Neural progenitor cell (in vitro differentiated cells): ENCODE measurements around the gene MYO7B. TPM values are rescaled to one million over a fixed set of nuclear protein-coding genes. Genes with fewer than 3 reads are reported as not detected.

Experiments
- DNase-seq: peaks from one replicate; pipeline ENCODE4 v3.0.0-alpha.2; 2016; ENCODE audit warnings: low spot score
- H2AFZ ChIP-seq: fragments of 200-600 bp; sonication (generic); replicated peaks from 2 replicates; pipeline ENCODE4 v1.6.1; 2016; ENCODE audit warnings: antibody characterized with exemption
- H3F3A ChIP-seq: fragments of 200-600 bp; sonication (generic); 2 replicates; pipeline ENCODE4 v1.6.1; 2016; ENCODE audit warnings: antibody characterized with exemption, low read depth
- H3K27ac ChIP-seq: fragments of 200-600 bp; sonication (generic); 2 replicates; pipeline ENCODE4 v1.5.1; 2016; ENCODE audit warnings: mild to moderate bottlenecking
- H3K27me3 ChIP-seq: fragments of 200-600 bp; sonication (generic); 2 replicates; pipeline ENCODE4 v1.6.1; 2016; ENCODE audit warnings: mild to moderate bottlenecking, moderate library complexity
- H3K36me3 ChIP-seq: fragments of 200-600 bp; sonication (generic); 2 replicates; pipeline ENCODE4 v1.5.1; 2016
- H3K4me1 ChIP-seq: fragments of 200-600 bp; sonication (generic); 2 replicates; pipeline ENCODE4 v1.6.1; 2016; ENCODE audit warnings: mixed run types
- H3K4me2 ChIP-seq: fragments of 200-600 bp; sonication (generic); 2 replicates; pipeline ENCODE4 v1.6.1; 2016
- H3K4me3 ChIP-seq: fragments of 200-600 bp; sonication (generic); 2 replicates; pipeline ENCODE4 v1.5.1; 2016
- H3K79me2 ChIP-seq: fragments of 200-600 bp; sonication (generic); 2 replicates; pipeline ENCODE4 v1.6.1; 2016; ENCODE audit warnings: low read depth
- H3K9ac ChIP-seq: fragments of 200-600 bp; sonication (generic); 2 replicates; pipeline ENCODE4 v1.6.1; 2016
- H3K9me3 ChIP-seq: fragments of 200-600 bp; sonication (generic); 2 replicates; pipeline ENCODE4 v1.5.1; 2016; ENCODE audit warnings: low read depth
- H4K20me1 ChIP-seq: fragments of 200-600 bp; sonication (generic); 2 replicates; pipeline ENCODE4 v1.6.1; 2016; ENCODE audit warnings: low read depth
- H3K27ac Mint-ChIP-seq: 3 replicates; pipeline ENCODE4 v1.8.0; 2021; ENCODE audit warnings: mixed read lengths
- H3K27me3 Mint-ChIP-seq: 2 replicates; pipeline ENCODE4 v1.8.0; 2022; ENCODE audit warnings: low read depth, mild to moderate bottlenecking, inconsistent platforms, moderate library complexity, mixed read lengths; ENCODE audit not compliant: insufficient read depth
- H3K36me3 Mint-ChIP-seq: 3 replicates; pipeline ENCODE4 v1.8.0; 2021; ENCODE audit warnings: mixed read lengths
- H3K4me1 Mint-ChIP-seq: 3 replicates; pipeline ENCODE4 v1.8.0; 2021; ENCODE audit warnings: mixed read lengths
- H3K4me3 Mint-ChIP-seq: 3 replicates; pipeline ENCODE4 v1.8.0; 2021; ENCODE audit warnings: mild to moderate bottlenecking, moderate library complexity, mixed read lengths
- H3K9me3 Mint-ChIP-seq: 3 replicates; pipeline ENCODE4 v1.8.0; 2020; ENCODE audit warnings: mixed read lengths
- CTCF ChIP-seq: fragments of 200-600 bp; sonication (generic); IDR thresholded peaks from 2 replicates; pipeline ENCODE4 v1.5.1; 2017; ENCODE audit warnings: antibody characterized with exemption, mild to moderate bottlenecking
- EZH2 ChIP-seq: fragments of 200-600 bp; sonication (generic); IDR thresholded peaks from 2 replicates; pipeline ENCODE4 v1.6.1; 2017; ENCODE audit warnings: antibody characterized with exemption, mild to moderate bottlenecking, moderate library complexity
- EZH2phosphoT487 ChIP-seq: fragments of 200-600 bp; sonication (generic); IDR thresholded peaks from 2 replicates; pipeline ENCODE4 v1.6.1; 2017; ENCODE audit warnings: antibody characterized with exemption
- total RNA-seq: library from RNA; depleted of rRNA; stranded (reverse); fragments of >200 nt; gene quantifications from 2 replicates; pipeline ENCODE4 v1.2.3, GENCODE V29; 2015; ENCODE audit warnings: low replicate concordance

MYO7B gene
- total RNA-seq, 1 donor from 2014 or later = not detected

- Histone ChIP-seq H3K4me2 (no peak overlapping the region), H3K27ac (no peak overlapping the region), H3K27me3 (no peaks in the 10 kb centered on the region), H3F3A (no peaks in the 10 kb centered on the region), H3K9ac (no peak overlapping the region), H3K9me3 (no peaks in the 10 kb centered on the region), H3K79me2 (no peaks in the 10 kb centered on the region), H3K4me3 (no peak overlapping the region), H3K36me3 (no peaks in the 10 kb centered on the region), H4K20me1 (no peaks in the 10 kb centered on the region), H3K4me1 (no peaks in the 10 kb centered on the region), H2AFZ (peak overlapping the region; percentile 34)
- Mint-ChIP-seq H3K9me3 (peaks cover 21% of the 10 kb centered on the region), H3K27me3 (peaks cover 8% of the 10 kb centered on the region), H3K4me3 (no peak overlapping the region), H3K4me1 (peaks cover 25% of the 10 kb centered on the region), H3K27ac (no peak overlapping the region), H3K36me3 (no peaks in the 10 kb centered on the region)
- TF ChIP-seq CTCF (no peak), EZH2phosphoT487 (no peak), EZH2 (no peak)
- DNase-seq = no peak
Measured at GRCh38 chr2:127685410-127686080, 150.1 kb downstream of the MYO7B start.

Other genes starting within 250 kb of the MYO7B start
- gene ERCC3, start 241.5 kb upstream of the MYO7B start, total RNA-seq = 68.9 and 71.5 TPM in 2 replicates
- 24.5 and 27.7 TPM in 2 replicates for gene MAP3K2, start 147.7 kb upstream of the MYO7B start, total RNA-seq
- 0.25 TPM in 1 of 2 replicates, not detected in the other for gene PROC, start 117.3 kb upstream of the MYO7B start, total RNA-seq
- 77.8 and 115 TPM in 2 replicates for gene IWS1, start 9.2 kb upstream of the MYO7B start, total RNA-seq
- not detected in 2 replicates for gene GPR17, start 110.5 kb downstream of the MYO7B start, total RNA-seq
- gene LIMS2, start 139.8 kb downstream of the MYO7B start, total RNA-seq = 1.2 TPM in 1 of 2 replicates, not detected in the other
- gene SFT2D3, start 165.8 kb downstream of the MYO7B start, total RNA-seq = 22.8 and 30.6 TPM in 2 replicates